Measurements from ENCODE around the gene LIPJ.

- no peak for TF ChIP-seq POLR2AphosphoS5 (IDR thresholded peaks at IDR 0.05; ENCODE audit: borderline replicate concordance, low read depth, low read length)
- TF ChIP-seq EZH2 (IDR thresholded peaks at IDR 0.05) = no peak
- TF ChIP-seq FOXP2 (optimal IDR thresholded peaks at IDR 0.05; ENCODE audit: control extremely low read depth, extremely low read length, insufficient read depth) = no peak
Measured at GRCh38 chr10:88620441-88620840, 33.9 kb downstream of the LIPJ start.
